GM21360 (cell line): ENCODE results near the gene MCTP2.

ENCODE experiments used
- ATAC-seq: cut with Tn5 transposase; IDR thresholded peaks from one replicate; pipeline ENCODE4 v1.9.1; 2021; ENCODE audit warnings: mild to moderate bottlenecking, moderate library complexity; ENCODE audit not compliant: unreplicated experiment

MCTP2 gene

DNA sequence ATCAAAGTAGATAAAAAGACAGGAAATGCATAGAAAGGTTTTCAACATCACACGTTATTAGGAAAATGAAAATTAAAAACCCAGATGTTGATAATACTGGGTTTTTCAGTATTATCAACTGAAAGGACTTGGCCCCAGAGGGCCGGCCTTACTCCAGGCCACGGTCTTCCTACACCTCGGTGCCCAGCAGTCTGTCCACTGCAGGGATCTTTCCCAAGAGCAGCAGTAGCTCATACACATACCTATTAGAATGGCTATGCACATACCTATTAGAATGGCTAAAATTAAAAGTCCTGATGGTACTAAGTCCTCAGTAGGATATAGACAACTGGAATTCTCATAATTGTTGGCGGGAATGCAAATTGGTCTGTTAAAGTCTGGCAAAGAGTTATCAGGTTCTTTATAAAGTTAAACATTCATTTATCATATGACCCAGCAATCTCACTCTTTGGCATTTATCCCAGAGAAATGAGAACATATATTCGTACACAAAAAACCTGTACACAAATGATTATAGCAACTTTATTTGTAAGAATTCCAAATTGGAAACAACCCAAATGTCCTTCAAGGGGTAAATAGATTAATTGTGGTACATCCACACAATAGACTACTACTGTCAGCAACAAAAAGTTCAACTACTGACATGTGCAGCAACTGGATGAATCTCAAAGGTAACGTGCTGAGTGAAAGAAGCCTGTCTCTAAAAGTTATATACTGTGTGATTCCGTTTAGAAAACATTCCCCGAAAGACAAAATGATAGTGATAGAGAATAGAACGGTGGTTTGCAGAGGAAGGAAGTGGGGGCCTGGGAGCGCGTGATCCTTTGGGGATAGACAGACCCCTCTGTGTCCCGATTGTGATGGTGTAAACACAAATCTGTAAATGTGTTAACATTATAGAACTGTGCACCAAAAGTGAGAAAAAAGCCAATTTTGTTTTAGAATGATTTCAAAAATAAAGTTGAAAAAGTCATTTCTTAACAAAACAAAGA lies 62.3 kb downstream of the MCTP2 start:
- no peak for ATAC-seq

- ATAC-seq, result no peak
Measured at GRCh38 chr15:94294556-94294955, 63.2 kb downstream of the MCTP2 start.

DNA sequence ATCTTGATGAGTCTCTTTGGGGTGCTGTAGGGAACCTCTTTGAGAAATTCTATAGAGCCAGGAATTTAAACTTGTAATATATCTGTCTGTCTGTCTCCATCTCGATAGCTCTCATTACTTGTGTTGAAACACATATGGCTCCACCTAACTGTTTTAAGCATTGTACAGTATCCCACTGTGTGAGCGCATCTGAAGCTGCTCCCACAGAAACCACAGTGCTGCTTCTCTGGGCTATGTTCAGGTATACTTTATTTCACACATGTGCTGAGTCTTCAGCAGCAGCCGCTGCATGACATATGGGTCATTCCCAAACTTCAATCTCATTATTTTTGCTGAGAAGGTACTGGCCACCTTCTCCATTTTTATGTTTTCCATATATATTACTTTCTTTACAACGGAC lies 63.9 kb downstream of the MCTP2 start:
- no peak for ATAC-seq

DNA sequence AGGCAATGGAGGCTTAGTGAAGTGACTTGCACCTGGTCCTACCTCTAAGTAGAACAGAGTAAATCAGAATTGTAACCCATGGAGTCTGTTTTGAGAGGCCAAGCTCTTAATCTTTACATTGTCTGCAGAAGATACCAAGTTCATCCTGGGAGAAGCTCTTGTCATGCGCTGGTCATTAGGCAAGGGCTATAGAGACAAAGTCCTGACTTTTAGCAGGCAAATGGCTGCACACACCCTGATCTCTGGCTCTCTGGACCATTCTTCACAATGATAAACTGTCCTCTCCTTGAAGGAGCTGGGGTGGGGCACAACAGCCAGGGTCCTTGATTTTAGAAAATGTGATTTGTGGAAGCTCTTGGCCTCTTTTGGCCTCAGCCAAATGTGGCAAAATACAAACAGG lies 65.4 kb downstream of the MCTP2 start:
- ATAC-seq, result no peak

GRCh38 chr15:94297558-94297957 lies 66.2 kb downstream of the MCTP2 start:
- peak; percentile 75 for ATAC-seq

- ATAC-seq, result no peak
Measured at GRCh38 chr15:94298364-94298763, 67.0 kb downstream of the MCTP2 start.

DNA sequence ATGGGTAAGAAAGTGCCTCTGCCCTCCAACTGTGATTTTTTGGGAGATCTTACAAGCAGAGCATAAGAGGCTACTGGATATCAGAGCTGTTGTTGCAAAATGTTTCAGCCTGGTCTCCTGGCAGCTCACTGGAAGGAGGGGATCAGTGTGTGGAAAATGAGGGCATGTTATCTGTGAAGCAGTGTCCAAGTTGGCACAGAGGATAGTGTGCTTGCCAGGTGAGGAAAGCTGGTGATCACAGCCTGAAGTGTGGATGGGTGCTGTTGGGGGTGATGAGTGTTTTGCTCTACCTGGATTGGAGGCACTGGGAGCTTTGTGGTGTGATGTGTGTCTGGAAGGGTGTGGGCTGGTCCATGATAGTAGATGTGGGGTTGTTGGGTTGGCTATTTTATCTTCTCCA lies 69.3 kb downstream of the MCTP2 start:
- ATAC-seq, result no peak

DNA sequence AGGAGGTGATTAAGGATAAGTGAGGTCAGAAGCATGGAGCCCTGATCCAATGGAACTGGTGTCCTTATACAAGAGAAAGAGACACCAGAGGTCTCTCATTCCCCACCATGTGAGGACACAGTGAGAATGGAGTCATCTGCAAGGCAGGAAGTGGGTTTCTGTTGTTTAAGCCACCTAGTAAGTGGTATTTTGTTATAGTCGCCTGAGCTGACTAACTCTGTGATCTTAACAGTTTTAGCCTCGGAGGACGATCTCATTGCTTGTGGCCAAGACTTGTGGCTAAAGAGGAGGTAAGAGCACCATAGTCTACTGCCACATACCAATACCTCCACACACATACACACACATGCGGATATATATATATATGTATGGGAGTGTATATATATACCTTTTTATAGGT lies 73.8 kb downstream of the MCTP2 start:
- no peak for ATAC-seq

- ATAC-seq, result peak; percentile 95
Measured at GRCh38 chr15:94306700-94307650, 75.6 kb downstream of the MCTP2 start.

DNA sequence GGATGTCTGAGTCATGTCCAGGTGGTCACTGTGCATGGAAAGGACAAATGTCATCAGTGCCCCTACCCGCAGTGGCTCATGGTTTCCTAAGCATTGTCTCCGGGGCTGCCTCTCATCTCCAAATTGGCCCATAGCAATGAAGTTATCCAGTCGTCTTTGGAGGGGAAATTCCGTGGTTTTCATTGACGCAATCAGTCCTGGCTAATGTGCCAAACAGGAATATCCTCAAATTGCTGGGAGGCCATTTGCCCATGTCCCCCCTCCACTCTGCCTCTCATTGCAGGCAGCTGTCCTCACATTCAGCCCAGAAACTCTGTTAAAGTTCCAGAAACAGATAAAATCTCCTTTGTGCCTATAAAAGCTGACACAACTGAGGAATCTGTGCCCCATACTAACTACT lies 81.6 kb downstream of the MCTP2 start:
- ATAC-seq, result no peak

DNA sequence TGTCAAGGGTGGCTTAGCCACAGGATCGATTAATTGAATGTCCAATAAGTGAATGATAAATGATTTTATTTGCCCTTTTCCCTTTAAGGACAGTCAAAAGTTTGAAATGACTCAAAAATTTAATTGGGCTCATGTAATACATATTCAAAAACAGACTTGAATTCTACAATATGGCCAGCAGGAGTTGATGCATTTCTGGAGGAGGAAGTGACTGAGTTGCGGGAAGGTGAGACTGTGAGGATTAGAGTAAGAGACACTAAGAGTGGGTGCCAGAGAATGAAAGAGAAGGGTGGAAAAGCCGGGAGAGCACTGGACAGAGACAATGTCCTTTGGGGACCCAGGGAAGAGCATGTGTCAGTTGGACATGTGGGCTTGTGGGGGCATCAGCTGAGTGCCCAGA lies 83.3 kb downstream of the MCTP2 start:
- no peak for ATAC-seq

DNA sequence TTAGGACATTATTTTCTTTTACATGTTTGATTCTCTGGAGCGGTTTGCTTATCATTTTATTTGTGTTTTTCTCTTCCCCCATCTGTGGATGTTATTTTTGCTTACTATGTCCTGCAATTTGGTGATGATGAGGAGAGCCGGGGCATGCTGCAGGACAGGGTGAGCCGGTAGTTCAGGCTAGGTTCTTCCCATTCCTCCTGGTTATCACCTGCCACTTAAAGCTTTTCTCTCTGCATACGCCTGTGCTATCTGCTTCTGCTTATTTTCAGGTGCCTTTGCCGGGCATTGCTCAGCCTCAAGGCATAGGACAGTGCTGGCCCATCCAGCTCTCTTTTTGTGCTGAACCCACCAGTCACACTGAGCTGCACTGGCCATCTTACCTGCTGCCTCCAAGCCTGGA lies 85.8 kb downstream of the MCTP2 start:
- ATAC-seq, result no peak

DNA sequence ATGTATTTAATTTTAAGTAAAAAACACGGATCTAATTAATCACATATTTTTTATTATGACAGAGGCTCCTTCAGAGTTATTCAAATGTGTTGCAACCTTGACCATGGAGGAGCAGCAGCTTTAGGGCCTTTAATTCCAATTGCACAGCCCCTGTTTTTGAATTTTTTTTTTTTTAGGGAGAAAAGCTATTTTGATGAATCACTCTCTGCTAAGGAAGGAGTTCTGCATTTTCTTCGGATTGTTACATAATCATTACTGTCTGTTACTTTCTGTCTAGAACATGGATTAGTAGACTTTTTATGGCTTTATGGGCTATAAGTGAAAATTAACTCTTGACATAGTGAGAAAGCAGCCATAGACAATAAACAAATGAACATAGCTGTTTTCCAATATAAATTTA lies 90.8 kb downstream of the MCTP2 start:
- ATAC-seq, result no peak

DNA sequence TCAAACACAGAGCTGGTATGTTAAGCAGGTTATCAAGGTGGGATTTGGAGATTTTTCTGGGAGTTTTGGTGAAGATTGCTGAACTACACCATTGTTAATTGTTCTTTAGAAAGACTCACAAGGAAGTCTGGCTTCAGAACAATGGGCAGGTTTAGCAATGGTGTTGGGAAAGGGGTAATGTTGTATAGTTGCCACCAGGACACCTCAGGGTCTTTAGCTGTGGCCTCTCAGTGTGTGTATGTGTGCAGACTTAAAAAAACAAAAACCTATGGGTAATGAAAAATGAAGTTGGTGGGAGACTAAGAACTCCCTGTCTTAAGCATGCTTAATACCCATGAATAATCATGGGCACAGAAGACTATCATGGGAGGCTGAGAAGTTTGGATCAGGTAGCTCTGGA lies 91.7 kb downstream of the MCTP2 start:
- no peak for ATAC-seq

DNA sequence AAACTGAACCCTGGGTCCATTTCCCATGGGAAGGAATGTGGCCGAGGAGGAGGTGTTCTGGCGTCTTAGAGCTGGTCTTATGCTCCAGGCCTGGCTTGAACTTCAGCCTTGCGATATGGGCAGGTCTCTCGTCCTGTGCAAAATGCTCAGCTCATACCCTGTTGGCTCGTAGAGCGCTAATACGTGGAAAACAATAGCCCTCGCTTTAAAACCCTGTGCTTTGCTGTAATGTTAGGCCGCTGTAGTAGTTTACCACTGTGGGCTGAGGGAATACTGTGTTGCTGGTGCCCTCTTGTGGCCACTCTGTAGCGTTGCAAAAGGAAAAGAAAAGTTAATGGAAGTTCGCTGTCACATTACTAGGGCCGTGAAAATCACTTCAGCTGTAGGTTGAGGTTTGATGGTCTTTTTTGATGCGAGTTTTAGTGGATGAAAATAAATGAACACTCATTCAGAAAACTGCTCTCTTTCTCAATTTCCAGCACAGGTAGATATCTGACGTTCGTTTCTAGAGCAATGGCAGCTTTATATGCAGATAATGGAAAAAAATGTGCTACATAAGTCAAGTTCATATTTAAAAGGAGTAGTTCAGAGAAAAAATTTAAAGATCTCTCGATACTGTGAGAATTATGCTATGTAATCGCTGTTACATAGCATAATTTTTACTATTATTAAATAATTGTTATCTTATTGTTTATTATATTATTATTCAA lies 92.9 kb downstream of the MCTP2 start:
- peak; percentile 90 for ATAC-seq

DNA sequence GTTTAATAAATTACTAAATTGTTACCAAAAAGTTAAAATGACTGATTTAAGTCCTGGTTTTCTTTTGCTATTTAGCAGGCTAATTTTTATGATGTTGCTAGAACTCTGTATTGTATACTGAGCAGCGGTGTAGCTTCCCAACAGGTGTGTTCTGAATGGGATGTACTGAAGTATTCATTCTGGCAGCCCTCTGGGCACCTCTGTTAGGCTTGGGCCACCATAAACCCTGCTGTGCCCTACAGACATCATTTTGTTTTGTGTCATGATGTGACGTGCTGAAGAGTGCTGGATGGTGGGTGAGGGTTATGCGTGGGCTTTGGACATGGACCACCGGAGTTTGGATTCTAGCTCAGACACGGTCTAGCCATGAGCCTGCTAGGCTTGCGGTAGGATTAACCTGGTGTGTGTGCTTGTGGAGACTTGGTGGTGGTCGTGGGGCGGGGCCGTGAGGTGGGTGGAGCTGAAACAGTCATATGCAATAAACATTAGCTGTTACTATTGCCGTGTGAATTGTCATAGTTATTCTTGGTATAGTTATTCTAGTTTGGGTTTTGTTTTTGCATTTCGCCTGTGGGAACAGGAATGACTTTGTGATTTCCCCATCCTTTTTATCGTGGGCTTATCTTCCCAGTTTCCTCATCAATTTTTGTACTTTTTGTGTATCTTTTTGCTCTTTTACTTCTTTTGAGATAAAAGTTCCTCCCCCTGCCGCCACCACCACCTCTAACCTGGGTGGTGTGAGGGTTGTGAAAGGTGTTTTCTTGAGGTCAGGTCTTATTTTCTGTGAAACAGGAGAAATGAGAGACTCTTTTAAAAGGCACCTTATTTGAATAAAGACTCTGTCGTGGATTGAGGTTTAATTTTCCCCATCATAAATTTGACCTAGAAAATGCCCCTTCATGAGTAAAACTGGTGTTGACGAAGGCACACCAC lies 93.7 kb downstream of the MCTP2 start:
- ATAC-seq, result no peak

- ATAC-seq, result no peak
Measured at GRCh38 chr15:94327356-94327936, 96.1 kb downstream of the MCTP2 start.

DNA sequence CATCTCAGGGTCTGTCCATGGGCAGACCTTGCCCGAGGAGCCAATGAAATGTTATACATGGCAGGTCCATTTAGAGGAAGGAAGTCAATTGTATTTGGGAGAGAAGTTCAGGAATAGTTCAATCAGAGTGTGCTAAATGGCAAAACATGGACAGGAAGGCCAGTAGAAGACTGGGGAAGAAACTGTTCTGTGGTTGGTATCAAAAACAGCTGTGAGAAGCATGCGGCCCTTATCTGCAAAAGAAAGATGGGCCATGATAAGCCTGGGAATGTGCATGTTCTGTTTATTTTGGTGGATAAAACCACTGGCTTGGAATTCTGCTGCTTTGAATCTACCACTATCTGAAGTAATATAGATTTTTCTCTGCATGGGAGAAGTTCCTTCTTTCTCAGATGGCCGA lies 100.4 kb downstream of the MCTP2 start:
- no peak for ATAC-seq

DNA sequence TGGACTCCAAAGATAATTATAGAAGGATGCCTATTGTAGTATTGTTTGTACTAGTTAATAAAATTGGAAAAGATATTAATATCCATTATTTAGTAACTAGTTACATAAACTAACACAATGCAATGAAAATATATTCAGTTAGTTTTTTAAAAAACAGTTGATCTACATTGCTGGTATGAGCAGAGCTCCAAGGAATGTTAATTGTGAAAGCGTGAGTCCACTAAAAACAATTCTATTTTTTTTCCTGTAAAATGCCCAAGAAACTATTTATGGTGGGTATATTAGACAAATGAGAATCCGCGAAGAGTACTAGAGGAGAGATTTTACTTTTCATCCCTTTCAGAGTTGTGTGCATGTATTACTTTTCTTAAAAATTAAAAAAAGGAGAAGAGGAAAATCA lies 104.3 kb downstream of the MCTP2 start:
- ATAC-seq, result no peak
